Measurements from ENCODE around the gene TLK2.

DNA sequence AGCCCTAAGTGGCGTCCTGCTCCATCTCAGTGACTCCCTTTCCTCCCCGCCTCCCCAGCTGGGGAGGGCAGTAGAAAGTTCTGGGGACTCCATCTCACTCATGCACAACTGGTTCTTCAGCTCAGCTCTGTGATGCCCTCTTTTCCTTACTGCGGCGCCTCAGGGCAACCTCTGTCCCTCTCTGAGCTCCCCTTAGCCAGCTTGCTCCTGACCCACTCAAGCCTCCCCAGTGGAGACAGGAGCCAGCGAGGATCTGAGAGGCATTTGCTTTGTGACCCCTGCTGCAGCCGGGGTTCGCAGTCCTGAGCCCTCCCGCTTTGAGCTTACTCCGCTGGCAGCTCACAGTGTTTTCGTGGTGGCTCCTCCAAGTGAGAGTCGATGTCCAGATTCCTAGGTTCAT lies 142.6 kb downstream of the TLK2 start:
- TF ChIP-seq, protein P1, sequence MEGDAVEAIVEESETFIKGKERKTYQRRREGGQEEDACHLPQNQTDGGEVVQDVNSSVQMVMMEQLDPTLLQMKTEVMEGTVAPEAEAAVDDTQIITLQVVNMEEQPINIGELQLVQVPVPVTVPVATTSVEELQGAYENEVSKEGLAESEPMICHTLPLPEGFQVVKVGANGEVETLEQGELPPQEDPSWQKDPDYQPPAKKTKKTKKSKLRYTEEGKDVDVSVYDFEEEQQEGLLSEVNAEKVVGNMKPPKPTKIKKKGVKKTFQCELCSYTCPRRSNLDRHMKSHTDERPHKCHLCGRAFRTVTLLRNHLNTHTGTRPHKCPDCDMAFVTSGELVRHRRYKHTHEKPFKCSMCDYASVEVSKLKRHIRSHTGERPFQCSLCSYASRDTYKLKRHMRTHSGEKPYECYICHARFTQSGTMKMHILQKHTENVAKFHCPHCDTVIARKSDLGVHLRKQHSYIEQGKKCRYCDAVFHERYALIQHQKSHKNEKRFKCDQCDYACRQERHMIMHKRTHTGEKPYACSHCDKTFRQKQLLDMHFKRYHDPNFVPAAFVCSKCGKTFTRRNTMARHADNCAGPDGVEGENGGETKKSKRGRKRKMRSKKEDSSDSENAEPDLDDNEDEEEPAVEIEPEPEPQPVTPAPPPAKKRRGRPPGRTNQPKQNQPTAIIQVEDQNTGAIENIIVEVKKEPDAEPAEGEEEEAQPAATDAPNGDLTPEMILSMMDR (IDR thresholded peaks at IDR 0.05; ENCODE audit: low read length): no peak
- TF ChIP-seq EZH2 (optimal IDR thresholded peaks at IDR 0.05; ENCODE audit: low read depth, low read length) (no peak), EZH2phosphoT487 (IDR thresholded peaks at IDR 0.05; ENCODE audit: low read length) (no peak)
